Thyroid gland (tissue), 4 donors: ENCODE data around the gene LGALS16. TPM values are rescaled to one million over a fixed set of nuclear protein-coding genes. Genes with fewer than 3 reads are reported as not detected.

Experiments used
- DNase-seq, 2 donors: peaks; one replicate each; pipeline ENCODE4 v3.0.0-alpha.2; 2019
- H3K27ac ChIP-seq, 3 donors: fragments of 200-600 bp; sonication (generic); 1 replicate in 2 of 3; 2 replicates in 1 of 3; pipeline ENCODE4 v1.5.1; 2016 to 2019; ENCODE audit warnings: mild to moderate bottlenecking in 1 of 3, moderate library complexity in 1 of 3
- H3K27me3 ChIP-seq: fragments of 200-600 bp; sonication (generic); one replicate; pipeline ENCODE4 v1.5.1; 2019
- H3K36me3 ChIP-seq, 2 donors: fragments of 200-600 bp; sonication (generic); one replicate each; pipeline ENCODE4 v1.5.1; 2016 to 2019
- H3K4me1 ChIP-seq, 2 donors: fragments of 200-600 bp; sonication (generic); one replicate each; pipeline ENCODE4 v1.5.1; 2017 to 2019
- H3K4me3 ChIP-seq, 3 donors: fragments of 200-600 bp; sonication (generic); replicated peaks in 1 of 3; 1 replicate in 2 of 3; 2 replicates in 1 of 3; pipeline ENCODE4 v1.5.1; 2016; ENCODE audit warnings: mild to moderate bottlenecking in 1 of 3
- H3K9me3 ChIP-seq: fragments of 200-600 bp; sonication (generic); one replicate; pipeline ENCODE4 v1.5.1; 2017
- POLR2A ChIP-seq, 2 donors: fragments of 450-650 bp; IDR thresholded peaks; one replicate each; pipeline ENCODE4 v1.6.1; 2017; ENCODE audit warnings: antibody characterized with exemption in 2 of 2, mild to moderate bottlenecking in 2 of 2, moderate library complexity in 1 of 2
- WGBS, 2 donors: methylation state at CpG; one replicate each; pipeline ENCODE4 v1.1.5; 2017; 5-methylcytosine and 5-hydroxymethylcytosine counted together
- intact Hi-C: fragments of 100-400 bp; cut with DNase I; formaldehyde crosslinking; loops from one replicate; pipeline ENCODE4 v1.15.1; 2023
- total RNA-seq, 4 donors: library from RNA; depleted of rRNA; stranded (reverse); fragments of >200 nt; gene quantifications; one replicate each; pipeline ENCODE4 v1.2.3, GENCODE V29; 2016
- TF ChIP-seq, protein P1 (sequence below), 6 experiments: fragments of 200-600 bp in 3 of 6; fragments of 450-650 bp in 3 of 6; sonication (generic) in 3 of 6; IDR thresholded peaks; one replicate each; pipeline ENCODE4 v1.5.1; 2016 to 2019; ENCODE audit warnings: antibody characterized with exemption in 6 of 6, mild to moderate bottlenecking in 2 of 6, inconsistent platforms in 1 of 6, moderate library complexity in 1 of 6

The LGALS16 gene
- total RNA-seq, 4 donors from 2014 or later: not detected

DNA sequence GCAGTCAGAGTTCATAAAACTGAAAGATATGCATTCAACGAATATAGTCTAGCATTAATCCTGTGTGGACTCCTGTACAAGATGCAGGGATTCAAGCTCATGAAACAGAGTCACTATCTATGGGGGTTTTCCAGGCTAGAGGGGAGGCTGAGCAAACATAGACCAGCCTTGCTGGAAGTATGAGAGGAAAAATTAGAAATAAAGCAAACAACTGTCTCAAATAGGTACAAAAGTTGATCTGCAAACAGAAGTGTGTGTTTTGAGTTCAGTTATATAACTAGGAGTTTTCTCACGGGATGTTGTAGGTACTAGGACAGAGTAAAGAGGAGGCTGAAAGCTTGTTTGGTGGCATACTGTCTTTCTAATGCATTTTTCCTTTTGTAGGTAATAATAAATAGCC is 40.0 kb downstream of the LGALS16 start:
- no peak for DNase-seq
- H3K36me3 ChIP-seq: no peaks in the 10 kb centered on the region
- 70 to 75% methylated on average over 2 of the region's 2 CpGs for WGBS, 2 donors

DNA sequence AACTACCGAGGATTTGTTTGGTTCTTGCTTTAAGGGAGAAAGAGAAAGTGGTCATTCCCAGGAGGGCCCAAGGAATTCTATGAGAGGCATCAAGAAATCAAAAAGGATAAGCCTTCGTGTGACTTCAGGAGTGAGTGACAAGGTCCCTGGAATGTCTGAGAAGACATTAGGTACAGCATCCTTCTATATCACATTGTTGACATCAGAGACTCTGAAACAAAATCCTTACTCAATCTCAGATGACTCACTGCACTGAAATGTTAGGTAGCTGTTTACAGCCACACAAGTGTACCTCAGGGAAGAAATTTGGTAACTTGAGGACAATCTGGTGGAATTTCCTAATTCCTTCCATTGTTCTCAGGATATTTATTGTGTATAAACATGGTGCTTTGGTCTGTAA is 40.7 kb downstream of the LGALS16 start:
- WGBS, 2 donors: 54 to 82% methylated on average over 2 of the region's 2 CpGs
- H3K4me1 ChIP-seq: no peaks in the 10 kb centered on the region
- TF ChIP-seq, protein P1, sequence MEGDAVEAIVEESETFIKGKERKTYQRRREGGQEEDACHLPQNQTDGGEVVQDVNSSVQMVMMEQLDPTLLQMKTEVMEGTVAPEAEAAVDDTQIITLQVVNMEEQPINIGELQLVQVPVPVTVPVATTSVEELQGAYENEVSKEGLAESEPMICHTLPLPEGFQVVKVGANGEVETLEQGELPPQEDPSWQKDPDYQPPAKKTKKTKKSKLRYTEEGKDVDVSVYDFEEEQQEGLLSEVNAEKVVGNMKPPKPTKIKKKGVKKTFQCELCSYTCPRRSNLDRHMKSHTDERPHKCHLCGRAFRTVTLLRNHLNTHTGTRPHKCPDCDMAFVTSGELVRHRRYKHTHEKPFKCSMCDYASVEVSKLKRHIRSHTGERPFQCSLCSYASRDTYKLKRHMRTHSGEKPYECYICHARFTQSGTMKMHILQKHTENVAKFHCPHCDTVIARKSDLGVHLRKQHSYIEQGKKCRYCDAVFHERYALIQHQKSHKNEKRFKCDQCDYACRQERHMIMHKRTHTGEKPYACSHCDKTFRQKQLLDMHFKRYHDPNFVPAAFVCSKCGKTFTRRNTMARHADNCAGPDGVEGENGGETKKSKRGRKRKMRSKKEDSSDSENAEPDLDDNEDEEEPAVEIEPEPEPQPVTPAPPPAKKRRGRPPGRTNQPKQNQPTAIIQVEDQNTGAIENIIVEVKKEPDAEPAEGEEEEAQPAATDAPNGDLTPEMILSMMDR (IDR thresholded peaks at IDR 0.05): no peak
- no peak for TF ChIP-seq POLR2A (IDR thresholded peaks at IDR 0.05)
- H3K4me3 ChIP-seq: no peak overlapping the region
- H3K27ac ChIP-seq: no peak overlapping the region
- no peaks in the 10 kb centered on the region for H3K9me3 ChIP-seq
- H3K27me3 ChIP-seq: peaks cover 4% of the 10 kb centered on the region
- no peaks in the 10 kb centered on the region for H3K36me3 ChIP-seq
- intact Hi-C loops: no loop called here
- no peak for DNase-seq

More for the DNA sequence above, 40.0 kb downstream of the LGALS16 start:
- Histone ChIP-seq H3K4me3 (no peak overlapping the region), H3K9me3 (no peaks in the 10 kb centered on the region), H3K27me3 (no peaks in the 10 kb centered on the region), H3K27ac (no peak overlapping the region), H3K4me1 (no peaks in the 10 kb centered on the region)
- intact Hi-C loops: no loop called here
- TF ChIP-seq, protein P1 (IDR thresholded peaks at IDR 0.05): no peak
- no peak for TF ChIP-seq POLR2A (IDR thresholded peaks at IDR 0.05)

DNA sequence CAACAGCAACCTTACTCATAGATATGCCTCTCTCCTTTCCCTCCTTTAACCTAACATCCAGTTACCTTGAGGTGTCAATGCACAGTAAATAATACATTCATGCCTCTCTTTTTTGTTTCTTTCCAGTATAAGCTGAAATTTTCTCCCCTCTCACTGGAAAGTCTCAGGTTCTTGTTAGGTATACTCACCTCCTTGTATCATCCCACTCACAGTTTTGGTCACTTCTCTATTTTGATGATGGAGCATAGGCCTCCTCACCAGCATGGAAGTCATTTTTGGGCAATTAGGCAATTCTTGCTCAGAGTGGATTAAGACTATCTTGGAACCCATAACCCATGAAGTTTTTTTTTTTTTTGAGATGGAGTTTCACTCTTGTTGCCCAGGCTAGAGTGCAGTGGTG is 42.8 kb downstream of the LGALS16 start:
- H3K9me3 ChIP-seq: no peaks in the 10 kb centered on the region
- intact Hi-C loops: no loop called here
- H3K27me3 ChIP-seq: peaks cover 4% of the 10 kb centered on the region
- no peak for DNase-seq
- H3K27ac ChIP-seq: no peak overlapping the region
- no peaks in the 10 kb centered on the region for H3K4me1 ChIP-seq
- no peaks in the 10 kb centered on the region for H3K36me3 ChIP-seq
- no peak overlapping the region for H3K4me3 ChIP-seq
- no peak for TF ChIP-seq POLR2A (IDR thresholded peaks at IDR 0.05)
- TF ChIP-seq, protein P1 (IDR thresholded peaks at IDR 0.05): no peak

DNA sequence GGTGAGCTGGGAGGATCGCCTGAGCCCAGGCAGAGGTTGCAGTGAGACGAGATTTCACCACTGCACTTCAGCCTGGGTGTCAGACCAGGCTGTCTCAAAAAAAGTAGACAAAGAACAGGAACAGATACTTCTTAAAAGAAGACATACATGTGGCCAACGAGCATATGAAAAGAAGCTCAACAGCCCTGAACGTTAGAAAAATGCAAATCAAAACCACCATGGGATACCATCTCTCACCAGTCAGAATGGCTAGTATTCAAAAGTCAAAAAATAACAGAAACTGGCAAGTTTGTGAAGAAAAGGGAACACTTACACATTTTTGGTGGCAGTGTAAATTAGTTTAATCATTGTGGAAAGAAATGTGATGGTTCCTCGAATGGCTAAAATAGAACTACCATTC is 45.6 kb downstream of the LGALS16 start:
- Histone ChIP-seq H3K27ac (no peak overlapping the region), H3K27me3 (peaks cover 4% of the 10 kb centered on the region), H3K4me1 (no peaks in the 10 kb centered on the region), H3K4me3 (no peak overlapping the region), H3K36me3 (no peaks in the 10 kb centered on the region), H3K9me3 (no peaks in the 10 kb centered on the region)
- WGBS, 2 donors: 71 to 79% methylated on average over 5 of the region's 5 CpGs
- no peak for TF ChIP-seq POLR2A (IDR thresholded peaks at IDR 0.05)
- TF ChIP-seq, protein P1 (IDR thresholded peaks at IDR 0.05): no peak
- no peak for DNase-seq
- intact Hi-C loops: no loop called here

DNA sequence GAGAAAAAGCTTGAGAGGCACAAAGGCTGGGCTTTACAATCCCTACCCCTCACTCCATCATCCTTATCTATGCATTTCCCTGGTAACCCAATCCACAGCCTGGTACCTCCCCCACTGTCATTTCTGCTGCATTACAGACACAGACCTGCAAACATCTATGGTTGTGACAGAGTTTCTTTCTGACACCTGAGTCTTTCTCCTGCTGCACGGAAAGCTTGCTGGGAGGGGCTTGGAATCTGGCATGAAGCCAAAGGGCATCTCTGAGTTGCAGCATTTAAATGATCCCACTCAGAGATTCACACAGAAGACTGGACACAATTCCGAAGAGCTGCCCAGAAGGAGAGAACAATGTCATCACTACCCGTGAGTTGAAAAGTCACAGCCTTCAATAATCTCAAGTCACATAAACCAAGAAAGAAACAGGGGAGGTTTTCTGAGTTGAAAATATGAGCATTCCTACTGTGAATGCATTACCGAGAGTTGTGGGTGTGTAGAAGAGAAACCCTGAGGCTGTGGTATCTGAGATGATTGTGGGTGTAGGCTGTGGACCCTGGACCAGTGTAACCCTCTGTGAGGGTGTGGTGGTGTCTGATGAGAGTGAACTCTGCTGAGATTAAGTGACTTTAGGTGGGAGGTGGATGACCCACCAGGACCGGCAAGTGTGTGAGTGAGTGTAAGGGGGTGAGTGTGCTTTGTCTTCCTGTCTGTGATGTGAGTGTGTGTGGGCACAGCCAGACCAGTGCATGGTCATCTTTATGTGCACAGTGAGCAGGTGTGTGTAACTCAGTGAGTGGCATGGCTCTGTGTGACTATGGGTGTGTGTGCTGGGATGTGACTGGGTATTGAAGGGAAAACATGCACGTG is 48.7 kb downstream of the LGALS16 start, which contains the start of gene LGALS14:
Gene LGALS14, plus strand, starts transcription at position 301 of the 864 bp plus-strand sequence. Its CDS starts 48 bp downstream, at position 349.
- Histone ChIP-seq H3K9me3 (no peaks in the 10 kb centered on the region), H3K27me3 (peaks cover 4% of the 10 kb centered on the region), H3K36me3 (no peaks in the 10 kb centered on the region), H3K4me3 (no peak within 1 kb of the TSS), H3K4me1 (no peaks in the 10 kb centered on the region), H3K27ac (no peak within 1 kb of the TSS)
- no peak for DNase-seq
- 49 to 50% methylated on average over 6 of the region's 6 CpGs for WGBS, 2 donors
- TF ChIP-seq, protein P1 (IDR thresholded peaks at IDR 0.05): no peak
- no peak for TF ChIP-seq POLR2A (IDR thresholded peaks at IDR 0.05)
- intact Hi-C loops: no loop called here
